ENCODE data around the gene ROR1. TPM values are rescaled to one million over a fixed set of nuclear protein-coding genes. Genes with fewer than 3 reads are reported as not detected.
A peak's percentile ranks its signal among the peaks of the same experiment; 100 is the strongest.

ROR1 gene
- total RNA-seq: 10 to 100 TPM; 18.7 to 30.9 TPM
- polyA plus RNA-seq: 1 to 10 TPM; 4.0 to 4.2 TPM
- long read RNA-seq, donor 1, full-length matches to known transcripts: 3 of 62 reads
- long read RNA-seq, donor 1, partial matches to known transcripts: 18 of 62 reads
- long read RNA-seq, donor 1, other reads (novel, unspliced or antisense): 41 of 62 reads
- long read RNA-seq, donor 2, full-length matches to known transcripts: 2 of 39 reads
- long read RNA-seq, donor 2, partial matches to known transcripts: 5 of 39 reads
- long read RNA-seq, donor 2, other reads (novel, unspliced or antisense): 32 of 39 reads

- no peaks in the 10 kb centered on the region for H3K4me1 ChIP-seq (ENCODE audit: control insufficient read depth in 1 of 2, insufficient read depth in 2 of 2, low read length in 2 of 2)
- peak; percentile 96 for ATAC-seq (ENCODE audit: low FRiP score)
- peak within 1 kb of the TSS; percentile 65 to 99 for H3K27ac ChIP-seq (ENCODE audit: low read depth in 1 of 2, low read length in 2 of 2)
- peak; percentile 93 to 96 for DNase-seq
- no peaks in the 10 kb centered on the region for H3K36me3 ChIP-seq (ENCODE audit: control insufficient read depth in 1 of 2, insufficient read depth in 2 of 2, low read length in 1 of 2)
- peak within 1 kb of the TSS; percentile 77 to 95 for H3K4me3 ChIP-seq (ENCODE audit: low read length in 2 of 2)
- 0 to 1% methylated on average over 51 to 99 of the region's 99 CpGs for WGBS, 2 donors
- no peaks in the 10 kb centered on the region for H3K9me3 ChIP-seq (ENCODE audit: control insufficient read depth, low read length)
- H3K27me3 ChIP-seq (ENCODE audit: control insufficient read depth in 1 of 2, insufficient read depth in 2 of 2, low read length in 1 of 2): no peaks in the 10 kb centered on the region
- intact Hi-C loops (cut with DNase I): loop anchor here (2.0 to 10.0 kb wide), 8 partner anchors 81 to 471 kb away; no protein-coding TSS in a partner anchor
Measured at GRCh38 chr1:63773815-63774616, at the start of gene ROR1. TSS of gene ROR1 (plus strand) at chr1:63774017.

GRCh38 chr1:63724375-63724899 lies 49.4 kb upstream of the ROR1 start:
- 96 to 99% methylated on average over 3 of the region's 3 CpGs for WGBS, 2 donors
- Histone ChIP-seq H3K27me3 (ENCODE audit: control insufficient read depth in 1 of 2, insufficient read depth in 2 of 2, low read length in 1 of 2) (no peaks in the 10 kb centered on the region), H3K36me3 (ENCODE audit: control insufficient read depth in 1 of 2, insufficient read depth in 2 of 2, low read length in 1 of 2) (no peaks in the 10 kb centered on the region), H3K4me3 (ENCODE audit: low read length in 2 of 2) (no peak overlapping the region), H3K4me1 (ENCODE audit: control insufficient read depth in 1 of 2, insufficient read depth in 2 of 2, low read length in 2 of 2) (no peaks in the 10 kb centered on the region), H3K9me3 (ENCODE audit: control insufficient read depth, low read length) (no peaks in the 10 kb centered on the region), H3K27ac (ENCODE audit: low read depth in 1 of 2, low read length in 2 of 2) (no peak overlapping the region)
- no peak for DNase-seq
- intact Hi-C loops (cut with DNase I): no loop called here
- no peak for ATAC-seq (ENCODE audit: low FRiP score)

- DNase-seq: no peak
- Histone ChIP-seq H3K9me3 (ENCODE audit: control insufficient read depth, low read length) (no peaks in the 10 kb centered on the region), H3K27ac (ENCODE audit: low read depth in 1 of 2, low read length in 2 of 2) (no peak overlapping the region), H3K4me3 (ENCODE audit: low read length in 2 of 2) (no peak overlapping the region), H3K4me1 (ENCODE audit: control insufficient read depth in 1 of 2, insufficient read depth in 2 of 2, low read length in 2 of 2) (no peaks in the 10 kb centered on the region), H3K36me3 (ENCODE audit: control insufficient read depth in 1 of 2, insufficient read depth in 2 of 2, low read length in 1 of 2) (no peaks in the 10 kb centered on the region), H3K27me3 (ENCODE audit: control insufficient read depth in 1 of 2, insufficient read depth in 2 of 2, low read length in 1 of 2) (no peaks in the 10 kb centered on the region)
- 97 to 98% methylated on average over 8 of the region's 8 CpGs for WGBS, 2 donors
- intact Hi-C loops (cut with DNase I): no loop called here
- ATAC-seq (ENCODE audit: low FRiP score): no peak
Measured at GRCh38 chr1:63728611-63729226, 45.1 kb upstream of the ROR1 start.

DNA sequence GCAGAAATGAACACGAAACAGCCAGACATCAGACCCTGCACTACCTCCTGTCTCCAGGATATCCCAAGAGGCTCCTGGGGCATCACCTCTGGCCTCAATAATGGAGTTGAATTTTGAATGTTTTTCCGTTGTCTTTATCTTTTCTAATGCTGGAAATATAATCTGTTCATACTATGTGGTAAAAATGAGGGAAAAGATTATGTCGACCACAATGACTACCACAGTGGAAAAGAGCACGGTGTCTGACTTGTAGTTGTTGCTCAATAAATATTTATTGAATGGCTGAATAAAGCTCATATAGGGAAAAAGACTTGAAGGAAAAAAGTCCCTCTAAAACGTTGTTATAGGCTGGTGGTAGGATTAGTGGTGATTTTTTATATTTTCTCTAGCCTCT lies 44.6 kb upstream of the ROR1 start:
- H3K36me3 ChIP-seq (ENCODE audit: control insufficient read depth in 1 of 2, insufficient read depth in 2 of 2, low read length in 1 of 2): no peaks in the 10 kb centered on the region
- H3K4me1 ChIP-seq (ENCODE audit: control insufficient read depth in 1 of 2, insufficient read depth in 2 of 2, low read length in 2 of 2): no peaks in the 10 kb centered on the region
- ATAC-seq (ENCODE audit: low FRiP score): no peak
- WGBS, 2 donors: 92 to 93% methylated on average over 5 of the region's 5 CpGs
- H3K9me3 ChIP-seq (ENCODE audit: control insufficient read depth, low read length): no peaks in the 10 kb centered on the region
- H3K4me3 ChIP-seq (ENCODE audit: low read length in 2 of 2): no peak overlapping the region
- no peak overlapping the region for H3K27ac ChIP-seq (ENCODE audit: low read depth in 1 of 2, low read length in 2 of 2)
- DNase-seq: no peak
- no peaks in the 10 kb centered on the region for H3K27me3 ChIP-seq (ENCODE audit: control insufficient read depth in 1 of 2, insufficient read depth in 2 of 2, low read length in 1 of 2)
- intact Hi-C loops (cut with DNase I): no loop called here

GRCh38 chr1:63730211-63730610 lies 43.6 kb upstream of the ROR1 start:
- Histone ChIP-seq H3K9me3 (ENCODE audit: control insufficient read depth, low read length) (no peaks in the 10 kb centered on the region), H3K27me3 (ENCODE audit: control insufficient read depth in 1 of 2, insufficient read depth in 2 of 2, low read length in 1 of 2) (no peaks in the 10 kb centered on the region), H3K4me3 (ENCODE audit: low read length in 2 of 2) (no peak overlapping the region), H3K4me1 (ENCODE audit: control insufficient read depth in 1 of 2, insufficient read depth in 2 of 2, low read length in 2 of 2) (no peaks in the 10 kb centered on the region), H3K27ac (ENCODE audit: low read depth in 1 of 2, low read length in 2 of 2) (no peak overlapping the region), H3K36me3 (ENCODE audit: control insufficient read depth in 1 of 2, insufficient read depth in 2 of 2, low read length in 1 of 2) (no peaks in the 10 kb centered on the region)
- DNase-seq: no peak
- WGBS, 2 donors: 68 to 69% methylated on average over 4 of the region's 4 CpGs
- intact Hi-C loops (cut with DNase I): no loop called here
- no peak for ATAC-seq (ENCODE audit: low FRiP score)

DNA sequence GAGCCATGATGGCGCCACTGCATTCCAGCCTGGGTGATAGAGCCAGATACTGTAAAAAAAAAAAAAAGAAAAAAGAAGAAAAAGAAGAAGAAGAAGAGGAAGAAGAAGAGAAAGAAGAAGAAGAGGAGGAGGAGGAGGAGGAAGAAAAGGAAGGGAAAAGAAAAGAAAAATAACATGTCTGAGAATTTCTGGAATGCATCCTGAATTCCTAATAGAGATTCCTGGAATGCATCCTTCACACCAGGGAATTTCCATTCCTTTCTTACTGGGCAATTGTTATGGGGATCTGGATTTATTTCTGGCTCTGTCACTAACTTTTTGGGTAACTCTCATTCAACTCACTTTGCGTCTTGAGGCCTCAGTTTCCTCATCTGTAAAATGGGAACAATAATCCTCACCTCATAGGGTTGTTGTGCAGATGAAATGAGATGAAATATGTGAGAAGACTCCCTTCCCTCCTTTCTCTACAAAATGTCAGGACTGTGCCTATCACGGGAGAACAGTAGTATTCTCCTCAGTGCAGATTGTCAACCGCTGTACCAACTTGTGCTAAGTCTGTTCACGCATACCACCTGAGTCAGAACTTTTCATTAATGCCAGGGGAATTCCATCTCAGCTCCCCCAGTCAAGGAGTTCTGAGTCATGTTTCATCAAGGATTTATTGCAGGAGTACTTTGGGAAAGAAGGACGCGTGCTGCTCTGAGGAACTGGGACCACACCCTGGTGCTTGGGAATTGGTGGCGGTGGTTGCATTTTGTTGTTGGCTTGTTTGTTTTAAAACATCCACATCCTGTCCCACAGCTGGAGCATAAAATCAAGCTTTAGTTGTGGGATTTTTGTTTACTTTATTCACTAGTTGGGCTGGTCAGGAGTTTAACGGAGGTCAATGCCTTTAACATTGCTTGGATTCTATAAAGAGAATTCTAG lies 42.4 kb upstream of the ROR1 start:
- Histone ChIP-seq H3K27ac (ENCODE audit: low read depth in 1 of 2, low read length in 2 of 2) (no peak overlapping the region), H3K4me1 (ENCODE audit: control insufficient read depth in 1 of 2, insufficient read depth in 2 of 2, low read length in 2 of 2) (no peaks in the 10 kb centered on the region), H3K4me3 (ENCODE audit: low read length in 2 of 2) (no peak overlapping the region), H3K36me3 (ENCODE audit: control insufficient read depth in 1 of 2, insufficient read depth in 2 of 2, low read length in 1 of 2) (no peaks in the 10 kb centered on the region), H3K27me3 (ENCODE audit: control insufficient read depth in 1 of 2, insufficient read depth in 2 of 2, low read length in 1 of 2) (no peaks in the 10 kb centered on the region), H3K9me3 (ENCODE audit: control insufficient read depth, low read length) (no peaks in the 10 kb centered on the region)
- intact Hi-C loops (cut with DNase I): no loop called here
- DNase-seq (no peak), ATAC-seq (ENCODE audit: low FRiP score) (peak; percentile 76)
- WGBS, 2 donors: 50 to 57% methylated on average over 9 of the region's 9 CpGs

- Histone ChIP-seq H3K27ac (ENCODE audit: low read depth in 1 of 2, low read length in 2 of 2) (no peak overlapping the region), H3K4me3 (ENCODE audit: low read length in 2 of 2) (no peak overlapping the region), H3K36me3 (ENCODE audit: control insufficient read depth in 1 of 2, insufficient read depth in 2 of 2, low read length in 1 of 2) (no peaks in the 10 kb centered on the region), H3K4me1 (ENCODE audit: control insufficient read depth in 1 of 2, insufficient read depth in 2 of 2, low read length in 2 of 2) (no peaks in the 10 kb centered on the region), H3K27me3 (ENCODE audit: control insufficient read depth in 1 of 2, insufficient read depth in 2 of 2, low read length in 1 of 2) (no peaks in the 10 kb centered on the region), H3K9me3 (ENCODE audit: control insufficient read depth, low read length) (no peaks in the 10 kb centered on the region)
- intact Hi-C loops (cut with DNase I): no loop called here
- 95% methylated on average over 1 of the region's 1 CpG for WGBS, 2 donors
- ATAC-seq (ENCODE audit: low FRiP score) (peak; percentile 58), DNase-seq (no peak)
Measured at GRCh38 chr1:63732666-63733065, 41.2 kb upstream of the ROR1 start.

GRCh38 chr1:63738772-63739171 lies 35.0 kb upstream of the ROR1 start:
- Histone ChIP-seq H3K4me1 (ENCODE audit: control insufficient read depth in 1 of 2, insufficient read depth in 2 of 2, low read length in 2 of 2) (no peaks in the 10 kb centered on the region), H3K27ac (ENCODE audit: low read depth in 1 of 2, low read length in 2 of 2) (no peak overlapping the region), H3K9me3 (ENCODE audit: control insufficient read depth, low read length) (no peaks in the 10 kb centered on the region), H3K4me3 (ENCODE audit: low read length in 2 of 2) (no peak overlapping the region), H3K27me3 (ENCODE audit: control insufficient read depth in 1 of 2, insufficient read depth in 2 of 2, low read length in 1 of 2) (no peaks in the 10 kb centered on the region), H3K36me3 (ENCODE audit: control insufficient read depth in 1 of 2, insufficient read depth in 2 of 2, low read length in 1 of 2) (no peaks in the 10 kb centered on the region)
- WGBS, 2 donors: 36 to 41% methylated on average over 1 of the region's 1 CpG
- DNase-seq: no peak
- intact Hi-C loops (cut with DNase I): no loop called here
- ATAC-seq (ENCODE audit: low FRiP score): no peak
